ENCODE data around the gene ZNF783. TPM values are rescaled to one million over a fixed set of nuclear protein-coding genes. Genes with fewer than 3 reads are reported as not detected.
A peak's percentile ranks its signal among the peaks of the same experiment; 100 is the strongest.

The ZNF783 gene
- total and polyA plus RNA-seq, 3 donors from 2014 or later: 15.0 to 41.1 (median 30.5) TPM

DNA sequence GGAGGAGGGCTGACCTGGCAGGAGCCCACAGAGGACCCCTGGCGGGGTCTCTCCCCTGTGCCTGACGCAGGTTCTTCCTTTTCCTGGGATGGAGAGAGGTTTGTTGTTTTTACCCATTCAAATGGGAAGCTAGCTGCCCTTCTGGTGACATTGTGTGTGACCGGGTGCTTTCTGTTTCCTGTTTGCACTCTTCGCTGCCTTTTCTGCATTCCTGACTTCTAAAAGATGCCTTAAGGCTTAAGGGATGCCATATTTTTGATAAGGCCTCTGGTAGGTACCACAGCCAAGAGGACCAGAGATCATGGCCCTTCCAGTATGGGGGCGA, 20.3 kb downstream of the ZNF783 start:
- no peak for TF ChIP-seq CTCF (IDR thresholded peaks at IDR 0.05)
- no peak for TF ChIP-seq POLR2A (IDR thresholded peaks at IDR 0.05)
- Histone ChIP-seq H3K27me3 (no peaks in the 10 kb centered on the region), H3K4me3 (peak overlapping the region in 1 of 2 donors; percentile 26), H3K9me3 (no peaks in the 10 kb centered on the region), H3K27ac (no peak overlapping the region), H3K4me1 (no peaks in the 10 kb centered on the region), H3K36me3 (ENCODE audit: low read depth, missing control alignments) (no peaks in the 10 kb centered on the region)
- 76% methylated on average over 5 of the region's 5 CpGs for WGBS, 2 donors
- no peak for DNase-seq
- intact Hi-C loops (cut with DNase I; ENCODE audit: low total_unique reads): no loop called here

- Histone ChIP-seq H3K4me3 (no peak overlapping the region), H3K9me3 (no peaks in the 10 kb centered on the region), H3K27me3 (no peaks in the 10 kb centered on the region), H3K36me3 (ENCODE audit: low read depth, missing control alignments) (no peaks in the 10 kb centered on the region), H3K27ac (no peak overlapping the region), H3K4me1 (no peaks in the 10 kb centered on the region)
- no peak for DNase-seq
- intact Hi-C loops (cut with DNase I; ENCODE audit: low total_unique reads): no loop called here
- 84 to 100% methylated on average over 1 to 3 of the region's 3 CpGs for WGBS, 2 donors
- TF ChIP-seq POLR2A (IDR thresholded peaks at IDR 0.05) (no peak), CTCF (IDR thresholded peaks at IDR 0.05) (no peak)
Observed at GRCh38 chr7:149283321-149283720, 21.3 kb downstream of the ZNF783 start.

DNA sequence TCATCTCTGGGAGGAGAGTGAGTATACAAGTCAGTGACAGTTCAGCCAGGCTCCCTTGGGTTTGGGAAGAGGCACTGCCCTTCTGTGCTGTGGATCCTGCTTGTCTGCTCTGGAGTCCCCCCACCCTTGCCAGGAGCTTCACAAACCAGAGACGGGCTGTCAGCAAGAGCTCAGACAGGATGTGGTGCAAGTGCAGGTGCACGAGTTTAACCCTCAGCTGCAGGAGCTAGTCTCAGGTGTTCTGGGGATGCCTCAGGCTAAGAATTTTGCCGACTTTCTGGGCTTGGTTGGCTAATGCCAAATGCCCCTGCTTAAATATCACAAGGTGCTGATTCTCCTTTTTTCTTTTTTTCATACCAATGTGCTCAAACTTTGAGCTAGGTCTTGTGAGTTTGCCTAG, 22.3 kb downstream of the ZNF783 start:
- H3K36me3 ChIP-seq (ENCODE audit: low read depth, missing control alignments): no peaks in the 10 kb centered on the region
- no peaks in the 10 kb centered on the region for H3K4me1 ChIP-seq
- no peak overlapping the region for H3K4me3 ChIP-seq
- H3K27ac ChIP-seq: no peak overlapping the region
- H3K9me3 ChIP-seq: no peaks in the 10 kb centered on the region
- intact Hi-C loops (cut with DNase I; ENCODE audit: low total_unique reads): no loop called here
- no peak for DNase-seq
- TF ChIP-seq POLR2A (IDR thresholded peaks at IDR 0.05) (no peak), CTCF (IDR thresholded peaks at IDR 0.05) (no peak)
- H3K27me3 ChIP-seq: no peaks in the 10 kb centered on the region
- WGBS, 2 donors: 48 to 54% methylated on average over 3 of the region's 3 CpGs

- no peaks in the 10 kb centered on the region for H3K4me1 ChIP-seq
- H3K9me3 ChIP-seq: no peaks in the 10 kb centered on the region
- peak overlapping the region; percentile 59 to 62 for H3K4me3 ChIP-seq
- intact Hi-C loops (cut with DNase I; ENCODE audit: low total_unique reads): no loop called here
- TF ChIP-seq CTCF (IDR thresholded peaks at IDR 0.05) (no peak), POLR2A (IDR thresholded peaks at IDR 0.05) (no peak)
- H3K36me3 ChIP-seq (ENCODE audit: low read depth, missing control alignments): no peaks in the 10 kb centered on the region
- 4 to 40% methylated on average over 1 to 53 of the region's 66 CpGs for WGBS, 2 donors
- peak; percentile 95 for DNase-seq
- no peaks in the 10 kb centered on the region for H3K27me3 ChIP-seq
- H3K27ac ChIP-seq: peak overlapping the region in 1 of 2 donors; percentile 51
Observed at GRCh38 chr7:149284850-149285585, 23.0 kb downstream of the ZNF783 start.

DNA sequence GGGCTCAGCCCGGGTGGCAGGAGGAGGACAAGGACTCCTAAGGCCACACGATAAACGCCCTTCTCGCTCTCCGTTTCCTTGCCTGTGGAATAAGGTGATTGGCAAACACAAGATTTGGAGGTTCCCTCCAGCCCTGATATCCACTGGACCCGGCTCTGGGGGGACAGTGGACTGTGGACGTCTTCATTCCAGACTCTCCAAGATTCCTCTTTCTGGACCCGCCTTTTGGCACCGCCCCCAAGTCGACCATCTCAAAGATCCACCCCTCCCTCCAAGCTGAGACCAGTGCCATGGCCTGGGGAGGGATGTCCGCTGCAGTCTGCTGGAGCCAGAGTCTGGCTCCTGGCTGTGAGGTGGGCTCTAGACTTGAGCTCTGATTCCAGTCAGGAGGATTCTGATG, 23.6 kb downstream of the ZNF783 start:
- no peak for DNase-seq
- Histone ChIP-seq H3K4me1 (no peaks in the 10 kb centered on the region), H3K27ac (peak overlapping the region in 1 of 2 donors; percentile 51), H3K4me3 (peak overlapping the region; percentile 59 to 62), H3K9me3 (no peaks in the 10 kb centered on the region), H3K27me3 (no peaks in the 10 kb centered on the region), H3K36me3 (ENCODE audit: low read depth, missing control alignments) (no peaks in the 10 kb centered on the region)
- TF ChIP-seq POLR2A (IDR thresholded peaks at IDR 0.05) (no peak), CTCF (IDR thresholded peaks at IDR 0.05) (no peak)
- intact Hi-C loops (cut with DNase I; ENCODE audit: low total_unique reads): no loop called here
- WGBS, 2 donors: 0 to 7% methylated on average over 3 to 11 of the region's 11 CpGs
